Activated CD4-positive, alpha-beta T cell treated with anti-CD3 and anti-CD28 coated beads, Interleukin-2, amount 10 ng/mL, durations not matched to agents 7 days and 5 days (primary cell): ENCODE data around the gene ELMO3. TPM values are rescaled to one million over a fixed set of nuclear protein-coding genes. Genes with fewer than 3 reads are reported as not detected.
A peak's percentile ranks its signal among the peaks of the same experiment; 100 is the strongest.

Source experiments
- CTCF ChIA-PET: fragments of 350-600 bp; sonication (Branson Sonifier 250); formaldehyde crosslinking; loops from one replicate; lab custom pipeline; 2021; ENCODE audit warnings: antibody characterized with exemption; lab: Charles Lee
- POLR2A ChIA-PET: fragments of 350-600 bp; sonication (Branson Sonifier 250); formaldehyde crosslinking; loops from one replicate; lab custom pipeline; 2021; ENCODE audit warnings: antibody characterized with exemption; lab: Charles Lee
- DNase-seq: peaks from one replicate; pipeline ENCODE4 v3.0.0-alpha.2; 2020
- H3K27ac Mint-ChIP-seq: one replicate; pipeline ENCODE4 v1.8.0; 2021; ENCODE audit warnings: mild to moderate bottlenecking, moderate library complexity, mixed read lengths
- H3K27me3 Mint-ChIP-seq: one replicate; pipeline ENCODE4 v1.8.0; 2021; ENCODE audit warnings: mixed read lengths
- H3K36me3 Mint-ChIP-seq: one replicate; pipeline ENCODE4 v1.8.0; 2021; ENCODE audit warnings: low read depth, mixed read lengths
- H3K4me1 Mint-ChIP-seq: one replicate; pipeline ENCODE4 v1.8.0; 2021; ENCODE audit warnings: mixed read lengths
- H3K4me3 Mint-ChIP-seq: one replicate; pipeline ENCODE4 v1.8.0; 2021; ENCODE audit warnings: mild to moderate bottlenecking, moderate library complexity, mixed read lengths
- H3K9me3 Mint-ChIP-seq: one replicate; pipeline ENCODE4 v1.8.0; 2021; ENCODE audit warnings: mixed read lengths
- total RNA-seq, 2 experiments: library from RNA; stranded (reverse); gene quantifications; one replicate each; pipeline ENCODE4 v1.2.3, GENCODE V29; 2021

ELMO3 gene
- total RNA-seq, 2 experiments from 2014 or later = 6.2 to 6.3 TPM

- POLR2A ChIA-PET = no interaction called here
- Mint-ChIP-seq H3K27me3 (peaks cover 20% of the 10 kb centered on the region), H3K27ac (peak overlapping the region; percentile 88), H3K4me1 (peaks cover 51% of the 10 kb centered on the region), H3K36me3 (no peaks in the 10 kb centered on the region), H3K4me3 (peak overlapping the region; percentile 91), H3K9me3 (no peaks in the 10 kb centered on the region)
- CTCF ChIA-PET = interaction anchor here (0.7 to 4.6 kb wide), 9 partner anchors 7 to 275 kb away, joined by 3 to 24 read pairs (median 4); partner anchors contain the start of genes HSD11B2 and TMEM208
- no peak for DNase-seq
Measured at GRCh38 chr16:67245674-67246080, 46.7 kb downstream of the ELMO3 start.

- POLR2A ChIA-PET = no interaction called here
- peak; percentile 50 for DNase-seq
- peaks cover 50% of the 10 kb centered on the region for H3K4me1 Mint-ChIP-seq
- peak overlapping the region; percentile 91 for H3K4me3 Mint-ChIP-seq
- no peaks in the 10 kb centered on the region for H3K9me3 Mint-ChIP-seq
- CTCF ChIA-PET = interaction anchor here (0.9 to 4.6 kb wide), 9 partner anchors 8 to 275 kb away, joined by 3 to 24 read pairs (median 4); partner anchors contain the start of gene TMEM208
- peak overlapping the region; percentile 87 for H3K27ac Mint-ChIP-seq
- H3K36me3 Mint-ChIP-seq = no peaks in the 10 kb centered on the region
- H3K27me3 Mint-ChIP-seq = peaks cover 24% of the 10 kb centered on the region
Measured at GRCh38 chr16:67246081-67246755, 47.3 kb downstream of the ELMO3 start.

GRCh38 chr16:67246756-67247191 is 47.8 kb downstream of the ELMO3 start:
- peak overlapping the region; percentile 87 for H3K27ac Mint-ChIP-seq
- ChIA-PET CTCF (interaction anchor here (0.9 to 4.6 kb wide), 8 partner anchors 8 to 274 kb away, joined by 3 to 24 read pairs (median 5); partner anchors contain the start of genes NOL3 and TMEM208), POLR2A (no interaction called here)
- no peak for DNase-seq
- H3K27me3 Mint-ChIP-seq = peaks cover 24% of the 10 kb centered on the region
- no peaks in the 10 kb centered on the region for H3K36me3 Mint-ChIP-seq
- peak overlapping the region; percentile 91 for H3K4me3 Mint-ChIP-seq
- peaks cover 47% of the 10 kb centered on the region for H3K4me1 Mint-ChIP-seq
- H3K9me3 Mint-ChIP-seq = no peaks in the 10 kb centered on the region

GRCh38 chr16:67247192-67248072 is 48.5 kb downstream of the ELMO3 start, which contains the start of gene FHOD1:
Gene FHOD1, minus strand, starts transcription at chr16:67247481. Its CDS starts 71 bp downstream, at chr16:67247410.
- peaks cover 24% of the 10 kb centered on the region for H3K27me3 Mint-ChIP-seq
- CTCF ChIA-PET = interaction anchor here (1.0 to 4.6 kb wide), 9 partner anchors 9 to 92 kb away, joined by 3 to 24 read pairs (median 6); partner anchors contain the start of genes NOL3 and TMEM208
- H3K27ac Mint-ChIP-seq = peak within 1 kb of the TSS; percentile 87
- POLR2A ChIA-PET = no interaction called here
- DNase-seq = peak; percentile 98
- no peaks in the 10 kb centered on the region for H3K36me3 Mint-ChIP-seq
- H3K4me3 Mint-ChIP-seq = peak within 1 kb of the TSS; percentile 91
- peaks cover 45% of the 10 kb centered on the region for H3K4me1 Mint-ChIP-seq
- no peaks in the 10 kb centered on the region for H3K9me3 Mint-ChIP-seq

GRCh38 chr16:67248073-67248400 is 49.1 kb downstream of the ELMO3 start:
- Mint-ChIP-seq H3K9me3 (no peaks in the 10 kb centered on the region), H3K36me3 (no peaks in the 10 kb centered on the region), H3K4me3 (peak overlapping the region; percentile 91), H3K4me1 (peaks cover 43% of the 10 kb centered on the region), H3K27me3 (peaks cover 24% of the 10 kb centered on the region), H3K27ac (peak overlapping the region; percentile 87)
- POLR2A ChIA-PET = no interaction called here
- no peak for DNase-seq
- CTCF ChIA-PET = interaction anchor here (1.2 to 4.6 kb wide), 7 partner anchors 9 to 93 kb away, joined by 3 to 24 read pairs (median 8); partner anchors contain the start of gene TMEM208

- Mint-ChIP-seq H3K36me3 (no peaks in the 10 kb centered on the region), H3K9me3 (no peaks in the 10 kb centered on the region), H3K4me3 (peak within 1 kb of the TSS; percentile 91), H3K27me3 (peaks cover 24% of the 10 kb centered on the region), H3K27ac (peak within 1 kb of the TSS; percentile 87), H3K4me1 (peaks cover 39% of the 10 kb centered on the region)
- ChIA-PET POLR2A (no interaction called here), CTCF (interaction anchor here (0.9 to 4.6 kb wide), 8 partner anchors 10 to 230 kb away, joined by 3 to 24 read pairs (median 7); partner anchors contain the start of gene TMEM208)
- peak; percentile 22 for DNase-seq
Measured at GRCh38 chr16:67248401-67249177, 49.7 kb downstream of the ELMO3 start, which contains the start of gene SLC9A5. Gene SLC9A5, plus strand, starts transcription at chr16:67248979. Its CDS starts 36 bp downstream, at chr16:67249015.

- CTCF ChIA-PET = interaction anchor here (0.7 to 4.6 kb wide), 5 partner anchors 11 to 231 kb away, joined by 3 to 20 read pairs (median 3); no protein-coding TSS in a partner anchor
- POLR2A ChIA-PET = no interaction called here
- Mint-ChIP-seq H3K36me3 (no peaks in the 10 kb centered on the region), H3K4me3 (peak overlapping the region; percentile 63), H3K27ac (peak overlapping the region; percentile 74), H3K9me3 (no peaks in the 10 kb centered on the region), H3K4me1 (peaks cover 31% of the 10 kb centered on the region), H3K27me3 (peaks cover 24% of the 10 kb centered on the region)
- DNase-seq = no peak
Measured at GRCh38 chr16:67249178-67250044, 50.5 kb downstream of the ELMO3 start.

- no peak for DNase-seq
- ChIA-PET CTCF (interaction anchor here (0.7 to 4.6 kb wide), 2 partner anchors 11 to 86 kb away, joined by 3 to 20 read pairs; no protein-coding TSS in a partner anchor), POLR2A (no interaction called here)
- Mint-ChIP-seq H3K4me1 (peaks cover 25% of the 10 kb centered on the region), H3K9me3 (no peaks in the 10 kb centered on the region), H3K27ac (no peak overlapping the region), H3K4me3 (no peak overlapping the region), H3K36me3 (no peaks in the 10 kb centered on the region), H3K27me3 (peaks cover 24% of the 10 kb centered on the region)
Measured at GRCh38 chr16:67250045-67250327, 51.1 kb downstream of the ELMO3 start.

- Mint-ChIP-seq H3K4me3 (no peak overlapping the region), H3K36me3 (no peaks in the 10 kb centered on the region), H3K9me3 (no peaks in the 10 kb centered on the region), H3K27me3 (peaks cover 24% of the 10 kb centered on the region), H3K27ac (no peak overlapping the region), H3K4me1 (peaks cover 15% of the 10 kb centered on the region)
- ChIA-PET CTCF (interaction anchor here (0.6 kb wide), 2 partner anchors 270 to 463 kb away, joined by 3 read pairs; no protein-coding TSS in a partner anchor), POLR2A (no interaction called here)
- DNase-seq = no peak
Measured at GRCh38 chr16:67252609-67253497, 53.9 kb downstream of the ELMO3 start.
